Measurements from ENCODE around the gene SF3A1.

The SF3A1 gene

GRCh38 chr22:30306627-30307011, 50.1 kb downstream of the SF3A1 start:
- DNase-seq (ENCODE audit: low read depth) = no peak
- H3K4me3 ChIP-seq (ENCODE audit: control insufficient read depth, low read depth, low read length) = no peak overlapping the region
- TF ChIP-seq, protein P1, sequence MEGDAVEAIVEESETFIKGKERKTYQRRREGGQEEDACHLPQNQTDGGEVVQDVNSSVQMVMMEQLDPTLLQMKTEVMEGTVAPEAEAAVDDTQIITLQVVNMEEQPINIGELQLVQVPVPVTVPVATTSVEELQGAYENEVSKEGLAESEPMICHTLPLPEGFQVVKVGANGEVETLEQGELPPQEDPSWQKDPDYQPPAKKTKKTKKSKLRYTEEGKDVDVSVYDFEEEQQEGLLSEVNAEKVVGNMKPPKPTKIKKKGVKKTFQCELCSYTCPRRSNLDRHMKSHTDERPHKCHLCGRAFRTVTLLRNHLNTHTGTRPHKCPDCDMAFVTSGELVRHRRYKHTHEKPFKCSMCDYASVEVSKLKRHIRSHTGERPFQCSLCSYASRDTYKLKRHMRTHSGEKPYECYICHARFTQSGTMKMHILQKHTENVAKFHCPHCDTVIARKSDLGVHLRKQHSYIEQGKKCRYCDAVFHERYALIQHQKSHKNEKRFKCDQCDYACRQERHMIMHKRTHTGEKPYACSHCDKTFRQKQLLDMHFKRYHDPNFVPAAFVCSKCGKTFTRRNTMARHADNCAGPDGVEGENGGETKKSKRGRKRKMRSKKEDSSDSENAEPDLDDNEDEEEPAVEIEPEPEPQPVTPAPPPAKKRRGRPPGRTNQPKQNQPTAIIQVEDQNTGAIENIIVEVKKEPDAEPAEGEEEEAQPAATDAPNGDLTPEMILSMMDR (IDR thresholded peaks at IDR 0.05; ENCODE audit: control insufficient read depth, insufficient read depth, low read depth, low read length, missing control alignments) = no peak

DNA sequence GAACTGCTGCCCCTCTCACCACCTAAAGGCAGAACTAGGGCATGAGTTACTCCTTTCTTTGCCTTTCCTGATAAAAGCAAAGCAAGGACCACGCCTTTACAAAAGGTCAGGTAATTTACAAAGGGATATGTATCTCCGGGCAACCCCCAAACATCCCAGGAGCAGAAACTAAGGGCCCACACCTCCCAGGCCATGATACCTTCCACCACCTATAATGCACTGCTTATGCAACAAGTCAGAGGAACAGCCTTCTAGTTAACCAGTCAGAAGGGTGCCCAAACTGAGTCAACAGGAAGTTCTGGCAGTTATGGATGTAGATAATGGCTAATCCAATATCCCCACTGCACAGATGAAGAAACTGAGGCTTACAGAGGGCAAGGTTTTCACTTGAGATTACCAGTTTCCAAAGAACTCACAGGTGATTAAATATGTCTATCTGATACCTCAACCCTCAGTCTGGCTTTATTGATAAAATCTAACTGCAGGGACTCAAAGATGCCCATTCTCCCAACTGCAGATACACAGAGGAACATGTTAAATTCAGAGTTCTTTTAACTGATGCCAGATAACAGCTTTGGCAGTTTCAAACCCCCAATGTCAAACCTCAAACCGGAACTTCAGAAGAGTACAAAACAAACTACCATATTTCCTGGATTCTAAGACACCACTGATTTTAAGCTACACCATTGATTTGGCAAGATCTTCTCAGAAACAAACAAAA, 50.6 kb downstream of the SF3A1 start:
- TF ChIP-seq, protein P1 (IDR thresholded peaks at IDR 0.05; ENCODE audit: control insufficient read depth, insufficient read depth, low read depth, low read length, missing control alignments) = no peak
- DNase-seq (ENCODE audit: low read depth) = no peak
- no peak overlapping the region for H3K4me3 ChIP-seq (ENCODE audit: control insufficient read depth, low read depth, low read length)

DNA sequence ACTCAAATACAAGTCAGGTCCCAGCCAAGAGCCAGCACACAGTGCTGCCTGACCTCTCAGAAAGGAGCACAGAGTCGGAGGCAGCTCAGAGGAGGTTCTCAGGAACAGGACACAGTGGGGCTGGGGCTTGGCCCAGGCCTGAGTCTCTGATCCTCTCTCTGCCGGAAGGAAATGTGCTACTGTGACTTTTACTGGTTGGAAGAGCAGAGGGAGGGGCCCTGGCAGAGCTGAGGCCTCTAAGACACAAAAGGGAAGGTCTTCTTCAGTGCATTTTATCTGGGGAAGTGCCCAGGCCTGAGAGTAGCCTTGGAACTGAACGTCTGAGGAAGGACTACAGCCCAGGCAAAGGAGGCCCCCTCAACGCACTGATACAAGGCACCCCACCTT, 51.2 kb downstream of the SF3A1 start:
- TF ChIP-seq, protein P1 (IDR thresholded peaks at IDR 0.05; ENCODE audit: control insufficient read depth, insufficient read depth, low read depth, low read length, missing control alignments) = no peak
- no peak for DNase-seq (ENCODE audit: low read depth)
- H3K4me3 ChIP-seq (ENCODE audit: control insufficient read depth, low read depth, low read length) = no peak overlapping the region

DNA sequence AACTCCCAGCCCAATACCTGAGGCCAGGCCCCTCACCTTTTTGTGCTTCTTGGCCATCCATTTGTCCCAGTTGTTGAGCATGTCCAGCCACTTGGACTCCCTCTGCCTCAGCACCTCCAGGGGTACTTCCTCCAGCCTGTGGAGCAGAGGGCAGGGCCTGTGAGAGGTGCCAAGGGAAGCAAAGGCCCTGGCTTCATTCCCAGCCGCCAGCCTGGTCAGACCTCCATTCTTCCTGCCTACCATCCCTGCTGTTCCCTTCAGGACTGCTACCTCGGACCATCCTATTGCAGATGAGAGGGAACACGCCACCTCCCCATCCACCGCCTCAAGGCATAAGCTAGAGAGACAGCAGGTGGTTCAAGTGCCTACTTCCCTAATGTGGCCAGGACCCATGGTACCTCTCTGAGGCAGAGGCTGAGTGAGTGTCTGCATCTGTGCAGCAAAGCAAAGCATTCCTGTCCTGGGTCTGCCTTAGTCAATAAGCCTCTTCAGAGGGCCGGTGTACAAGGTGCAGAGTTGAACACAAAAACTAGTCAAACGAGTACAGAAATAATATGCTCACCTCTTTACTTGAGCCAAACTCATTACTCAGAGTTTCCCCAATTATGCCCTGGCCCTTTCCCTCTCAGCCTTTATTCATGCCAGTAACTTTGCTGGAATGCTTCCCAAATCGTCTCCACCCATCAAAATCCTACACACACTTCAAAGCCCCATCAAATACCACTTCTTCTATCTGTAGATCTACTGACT, 52.0 kb downstream of the SF3A1 start:
- no peak overlapping the region for H3K4me3 ChIP-seq (ENCODE audit: control insufficient read depth, low read depth, low read length)
- no peak for DNase-seq (ENCODE audit: low read depth)
- TF ChIP-seq, protein P1 (IDR thresholded peaks at IDR 0.05; ENCODE audit: control insufficient read depth, insufficient read depth, low read depth, low read length, missing control alignments) = no peak

DNA sequence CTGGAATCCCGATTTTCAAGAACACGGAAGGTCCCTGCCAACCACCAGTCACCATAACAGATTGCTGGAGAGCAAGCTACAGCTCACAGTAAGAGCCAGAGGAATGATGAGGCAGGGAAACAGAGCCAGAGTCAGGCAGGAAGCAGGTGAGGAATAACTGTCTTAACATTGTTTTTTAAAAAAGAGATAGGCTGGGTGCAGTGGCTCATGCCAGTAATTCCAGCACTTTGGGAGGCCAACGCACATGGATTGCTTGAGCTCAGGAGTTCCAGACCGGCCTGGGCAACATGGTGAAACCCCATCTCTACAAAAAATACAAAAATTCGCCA, 53.9 kb downstream of the SF3A1 start:
- H3K4me3 ChIP-seq (ENCODE audit: control insufficient read depth, low read depth, low read length) = no peak overlapping the region
- TF ChIP-seq, protein P1 (IDR thresholded peaks at IDR 0.05; ENCODE audit: control insufficient read depth, insufficient read depth, low read depth, low read length, missing control alignments) = no peak
- no peak for DNase-seq (ENCODE audit: low read depth)

DNA sequence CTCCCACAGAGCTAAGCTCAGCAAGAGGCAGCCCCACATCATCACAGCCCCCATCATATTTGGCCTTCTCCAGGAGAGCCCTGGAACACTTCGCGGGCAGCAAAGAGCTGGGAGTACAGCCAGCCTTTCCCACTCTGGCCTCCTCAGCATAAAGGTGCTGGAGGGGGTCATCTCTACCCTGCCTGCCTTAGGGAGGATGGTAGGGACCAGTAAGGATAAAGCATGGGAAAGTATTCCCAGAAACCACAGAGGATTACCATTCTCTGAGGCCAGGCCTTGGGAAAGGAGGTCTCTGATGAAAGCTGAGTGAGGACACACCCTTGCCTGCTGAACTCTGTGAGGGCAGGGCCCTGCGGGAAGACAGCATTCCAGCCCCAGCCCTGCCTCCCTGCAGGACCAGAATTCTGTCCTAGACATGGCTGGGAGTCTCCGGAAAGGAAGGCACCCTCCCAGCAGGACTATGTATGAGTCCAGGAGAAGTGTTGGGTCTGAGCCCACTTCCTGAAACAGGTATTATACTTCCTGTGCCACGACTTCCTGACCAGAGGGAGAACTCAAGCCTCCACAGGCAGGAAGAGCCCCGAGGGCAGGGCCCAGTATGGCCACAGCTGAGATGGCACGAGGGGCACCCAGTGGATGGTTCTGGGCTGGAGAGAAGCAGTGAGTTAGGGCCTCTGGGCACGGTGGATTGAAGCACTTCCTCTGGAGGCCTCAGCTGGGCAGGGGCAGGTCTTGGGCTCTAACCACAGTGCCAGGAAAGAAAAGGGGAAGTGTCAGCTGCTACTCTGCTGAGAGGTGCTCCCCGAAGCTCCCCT, 54.5 kb downstream of the SF3A1 start:
- no peak overlapping the region for H3K4me3 ChIP-seq (ENCODE audit: control insufficient read depth, low read depth, low read length)
- DNase-seq (ENCODE audit: low read depth) = no peak
- TF ChIP-seq, protein P1 (IDR thresholded peaks at IDR 0.05; ENCODE audit: control insufficient read depth, insufficient read depth, low read depth, low read length, missing control alignments) = no peak
